NCI-H526 treated with DMSO at 0.1 percent for 48 hours (cell line): ENCODE data around the gene MDM4.

ENCODE experiments used
- DNase-seq: peaks from one replicate; lab custom pipeline; 2025; lab: John Stamatoyannopoulos, UW

Gene MDM4

GRCh38 chr1:204578867-204579664 lies 62.9 kb downstream of the MDM4 start:
- DNase-seq = peak; percentile 25

GRCh38 chr1:204579681-204580080 lies 63.5 kb downstream of the MDM4 start:
- no peak for DNase-seq

GRCh38 chr1:204580862-204581261 lies 64.7 kb downstream of the MDM4 start:
- no peak for DNase-seq

GRCh38 chr1:204581759-204582158 lies 65.6 kb downstream of the MDM4 start:
- DNase-seq = no peak

- DNase-seq = no peak
Observed at GRCh38 chr1:204583909-204584632, 67.9 kb downstream of the MDM4 start.

GRCh38 chr1:204584699-204585372 lies 68.6 kb downstream of the MDM4 start:
- DNase-seq = peak; percentile 65

GRCh38 chr1:204587621-204588020 lies 71.4 kb downstream of the MDM4 start:
- DNase-seq = peak; percentile 16

- peak; percentile 11 for DNase-seq
Observed at GRCh38 chr1:204588826-204589225, 72.6 kb downstream of the MDM4 start.

- DNase-seq = no peak
Observed at GRCh38 chr1:204589409-204590038, 73.3 kb downstream of the MDM4 start.

GRCh38 chr1:204591473-204592090 lies 75.4 kb downstream of the MDM4 start:
- no peak for DNase-seq

GRCh38 chr1:204592246-204592948 lies 76.2 kb downstream of the MDM4 start:
- DNase-seq = no peak

- no peak for DNase-seq
Observed at GRCh38 chr1:204598319-204598969, 82.2 kb downstream of the MDM4 start.

GRCh38 chr1:204599098-204599497 lies 82.9 kb downstream of the MDM4 start:
- DNase-seq = no peak

GRCh38 chr1:204599596-204599995 lies 83.4 kb downstream of the MDM4 start:
- no peak for DNase-seq

- DNase-seq = no peak
Observed at GRCh38 chr1:204600203-204600602, 84.0 kb downstream of the MDM4 start.

GRCh38 chr1:204600968-204601367 lies 84.8 kb downstream of the MDM4 start:
- no peak for DNase-seq

- DNase-seq = no peak
Observed at GRCh38 chr1:204602111-204602579, 85.9 kb downstream of the MDM4 start.

- DNase-seq = no peak
Observed at GRCh38 chr1:204602871-204603542, 86.8 kb downstream of the MDM4 start.

GRCh38 chr1:204605791-204606190 lies 89.6 kb downstream of the MDM4 start:
- no peak for DNase-seq
